ENCODE results near the gene SLC6A1.

SLC6A1 gene

GRCh38 chr3:11019116-11019819 lies 26.7 kb downstream of the SLC6A1 start:
- DNase-seq (ENCODE audit: low read depth in 3 of 3) = no peak

- no peak for DNase-seq (ENCODE audit: low read depth in 3 of 3)
These were observed 28.2 kb downstream of the SLC6A1 start for GRCh38 chr3:11020764-11021163.

GRCh38 chr3:11021611-11022011 lies 29.1 kb downstream of the SLC6A1 start:
- DNase-seq (ENCODE audit: low read depth in 3 of 3) = no peak

GRCh38 chr3:11022115-11022514 lies 29.6 kb downstream of the SLC6A1 start:
- no peak for DNase-seq (ENCODE audit: low read depth in 3 of 3)

GRCh38 chr3:11024181-11024580 lies 31.6 kb downstream of the SLC6A1 start:
- no peak for DNase-seq (ENCODE audit: low read depth in 3 of 3)

GRCh38 chr3:11029948-11030347 lies 37.4 kb downstream of the SLC6A1 start:
- DNase-seq (ENCODE audit: low read depth in 3 of 3) = no peak

GRCh38 chr3:11033871-11034270 lies 41.3 kb downstream of the SLC6A1 start:
- no peak for DNase-seq (ENCODE audit: low read depth in 3 of 3)

GRCh38 chr3:11034309-11034985 lies 41.9 kb downstream of the SLC6A1 start:
- no peak for DNase-seq (ENCODE audit: low read depth in 3 of 3)

GRCh38 chr3:11035757-11036505 lies 43.4 kb downstream of the SLC6A1 start:
- DNase-seq (ENCODE audit: low read depth in 3 of 3) = no peak

- no peak for DNase-seq (ENCODE audit: low read depth in 3 of 3)
These were observed 44.8 kb downstream of the SLC6A1 start for GRCh38 chr3:11037241-11037873.

- no peak for DNase-seq (ENCODE audit: low read depth in 3 of 3)
These were observed 45.4 kb downstream of the SLC6A1 start for GRCh38 chr3:11037976-11038375.

GRCh38 chr3:11045536-11045935 lies 53.0 kb downstream of the SLC6A1 start:
- DNase-seq (ENCODE audit: low read depth in 3 of 3) = no peak

- no peak for DNase-seq (ENCODE audit: low read depth in 3 of 3)
These were observed 55.0 kb downstream of the SLC6A1 start for GRCh38 chr3:11047500-11047899.

- DNase-seq (ENCODE audit: low read depth in 3 of 3) = no peak
These were observed 58.2 kb downstream of the SLC6A1 start for GRCh38 chr3:11050666-11051323.

- no peak for DNase-seq (ENCODE audit: low read depth in 3 of 3)
These were observed 61.5 kb downstream of the SLC6A1 start for GRCh38 chr3:11053926-11054503.

- DNase-seq (ENCODE audit: low read depth in 3 of 3) = no peak
These were observed 62.3 kb downstream of the SLC6A1 start for GRCh38 chr3:11054739-11055438.

- DNase-seq (ENCODE audit: low read depth in 3 of 3) = no peak
These were observed 62.9 kb downstream of the SLC6A1 start for GRCh38 chr3:11055496-11055895.

GRCh38 chr3:11056531-11057050 lies 64.0 kb downstream of the SLC6A1 start:
- DNase-seq (ENCODE audit: low read depth in 3 of 3) = no peak

GRCh38 chr3:11057655-11058054 lies 65.1 kb downstream of the SLC6A1 start:
- DNase-seq (ENCODE audit: low read depth in 3 of 3) = no peak

- DNase-seq (ENCODE audit: low read depth in 3 of 3) = no peak
These were observed 66.7 kb downstream of the SLC6A1 start for GRCh38 chr3:11059090-11059798.
